T1000 (cell line): ENCODE results near the gene XPC.

Source experiments
- DNase-seq: peaks from one replicate; lab custom pipeline; 2025; ENCODE audit warnings: mixed read lengths; lab: John Stamatoyannopoulos, UW

XPC gene

DNA sequence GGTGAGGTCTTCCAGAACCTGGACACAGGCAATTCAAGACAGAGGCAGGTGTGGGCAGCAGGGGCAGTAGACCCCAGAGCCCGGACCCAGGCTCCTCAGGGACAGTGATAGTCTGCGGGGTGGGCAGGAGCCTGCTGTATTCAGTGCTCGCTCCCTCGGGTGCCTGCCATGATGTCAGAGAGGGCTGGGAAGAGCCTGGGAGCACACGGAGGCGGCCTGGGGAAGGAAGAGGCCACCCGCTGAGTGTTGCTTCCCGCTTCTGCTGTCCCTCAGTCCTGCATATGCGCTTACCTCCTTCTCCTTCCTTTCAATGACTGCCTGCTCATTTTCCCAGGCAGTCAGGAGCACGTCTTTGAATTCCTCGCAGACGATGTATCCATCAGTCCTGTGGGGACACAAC is 30.8 kb downstream of the XPC start:
- no peak for DNase-seq

- no peak for DNase-seq
These were observed 31.4 kb downstream of the XPC start for GRCh38 chr3:14147066-14147435.

DNA sequence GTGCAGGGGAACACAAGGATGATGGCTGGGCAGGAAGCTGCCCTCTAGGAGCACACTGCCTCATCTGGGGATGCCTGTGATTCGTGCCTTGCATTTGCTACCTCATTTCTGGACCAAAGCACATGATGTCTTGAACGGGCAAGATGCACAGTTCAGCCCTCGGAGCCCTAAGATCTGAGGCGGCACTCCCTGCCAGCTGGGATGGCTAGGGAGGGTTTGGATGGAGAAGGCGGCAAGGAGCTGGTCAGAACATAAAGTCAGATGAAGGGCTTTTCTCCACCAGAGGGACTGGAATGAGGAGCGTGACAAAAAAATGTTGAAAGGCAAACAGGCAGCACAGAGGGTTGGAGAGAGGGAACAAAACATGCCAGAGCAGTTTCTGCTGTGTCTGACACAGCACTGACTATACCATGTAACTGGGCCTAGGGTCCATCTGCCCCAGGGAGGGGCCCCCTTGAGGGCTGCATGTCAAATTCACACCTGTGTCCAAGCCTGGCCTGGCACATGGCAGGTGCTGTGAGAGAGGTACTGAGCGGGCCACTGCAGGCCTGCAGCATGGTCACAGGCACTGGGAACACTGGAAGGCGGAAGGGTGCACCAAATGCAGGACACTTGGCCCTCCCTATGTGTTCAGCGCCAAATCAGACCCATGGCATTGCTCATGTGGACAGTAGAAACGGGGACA is 31.9 kb downstream of the XPC start:
- DNase-seq: no peak

- DNase-seq: no peak
These were observed 32.6 kb downstream of the XPC start for GRCh38 chr3:14145670-14146380.

GRCh38 chr3:14145236-14145635 is 33.2 kb downstream of the XPC start:
- no peak for DNase-seq

DNA sequence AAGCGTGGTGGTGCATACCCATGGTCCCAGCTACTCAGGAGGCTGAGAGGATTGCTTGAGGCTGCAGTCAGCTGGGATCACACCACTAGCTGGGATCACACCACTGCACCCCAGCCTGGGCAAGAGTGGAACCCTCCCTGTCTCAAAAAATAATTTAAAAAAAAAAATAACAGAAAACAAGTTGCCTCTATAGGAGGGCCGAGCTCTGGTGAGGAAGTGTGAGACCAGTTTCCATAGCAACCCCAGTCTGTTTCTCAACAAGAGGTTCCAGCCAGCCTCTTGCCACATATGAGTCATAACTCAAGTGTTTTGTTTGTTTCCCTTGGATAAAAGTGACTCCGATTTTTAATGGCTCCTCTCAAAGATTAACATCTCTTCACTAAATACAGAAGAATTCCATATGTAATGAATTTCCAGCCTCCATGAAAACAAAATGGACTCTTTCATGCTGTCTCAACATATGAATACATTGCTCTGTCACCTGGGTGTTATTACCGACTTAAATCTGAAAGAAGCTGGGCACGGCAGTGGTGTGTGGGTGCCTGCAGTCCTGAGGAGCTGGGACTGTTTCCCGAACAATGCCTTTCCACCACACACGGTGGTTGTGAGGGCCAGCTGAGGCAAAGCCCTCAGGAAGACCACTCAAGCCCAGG is 33.9 kb downstream of the XPC start:
- peak; percentile 76 for DNase-seq

DNA sequence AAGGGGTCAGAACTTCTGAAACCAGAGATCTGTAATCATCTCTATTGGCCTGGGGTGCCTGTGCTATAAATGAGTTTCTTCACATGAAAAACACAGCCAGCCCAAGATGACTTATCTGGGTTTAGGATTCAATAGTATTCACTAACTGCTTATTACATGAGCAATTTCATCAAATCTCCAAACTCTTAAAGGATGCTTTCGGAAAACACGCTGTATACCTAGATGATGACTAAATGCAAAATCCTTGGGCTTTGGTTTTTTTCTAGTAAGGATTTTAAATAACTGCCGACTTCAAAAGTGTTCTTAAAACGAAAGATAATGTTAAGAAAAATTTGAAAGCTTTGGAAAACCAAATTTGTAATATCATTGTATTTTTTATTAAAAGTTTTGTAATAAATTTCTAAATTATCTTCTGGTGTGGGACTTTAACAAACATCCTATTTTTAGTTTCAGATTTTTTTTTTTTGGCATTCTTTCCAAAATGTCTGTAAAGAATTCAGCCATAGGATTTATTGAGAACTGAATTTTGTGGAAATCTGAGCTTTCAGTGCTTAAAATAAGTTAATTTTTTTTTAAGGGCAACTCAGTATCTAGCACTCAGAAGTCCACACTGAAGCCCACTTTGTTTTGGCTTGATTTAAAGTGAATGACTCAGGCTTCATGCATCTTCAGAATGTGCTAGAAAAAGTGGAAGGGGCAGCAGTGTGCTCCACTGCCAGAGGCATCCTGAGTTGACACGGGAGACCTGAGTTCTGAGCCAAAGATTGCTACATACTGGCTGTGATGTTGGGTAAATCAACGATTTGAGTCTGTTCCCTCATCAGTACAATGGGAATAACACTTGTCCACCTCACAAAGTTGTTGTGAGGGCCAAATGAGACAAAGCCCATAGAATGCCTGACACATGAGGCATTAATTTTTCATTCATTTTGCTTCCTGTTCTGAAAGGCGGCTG is 34.9 kb downstream of the XPC start:
- peak; percentile 56 for DNase-seq

- DNase-seq: no peak
These were observed 35.7 kb downstream of the XPC start for GRCh38 chr3:14142567-14143270.

DNA sequence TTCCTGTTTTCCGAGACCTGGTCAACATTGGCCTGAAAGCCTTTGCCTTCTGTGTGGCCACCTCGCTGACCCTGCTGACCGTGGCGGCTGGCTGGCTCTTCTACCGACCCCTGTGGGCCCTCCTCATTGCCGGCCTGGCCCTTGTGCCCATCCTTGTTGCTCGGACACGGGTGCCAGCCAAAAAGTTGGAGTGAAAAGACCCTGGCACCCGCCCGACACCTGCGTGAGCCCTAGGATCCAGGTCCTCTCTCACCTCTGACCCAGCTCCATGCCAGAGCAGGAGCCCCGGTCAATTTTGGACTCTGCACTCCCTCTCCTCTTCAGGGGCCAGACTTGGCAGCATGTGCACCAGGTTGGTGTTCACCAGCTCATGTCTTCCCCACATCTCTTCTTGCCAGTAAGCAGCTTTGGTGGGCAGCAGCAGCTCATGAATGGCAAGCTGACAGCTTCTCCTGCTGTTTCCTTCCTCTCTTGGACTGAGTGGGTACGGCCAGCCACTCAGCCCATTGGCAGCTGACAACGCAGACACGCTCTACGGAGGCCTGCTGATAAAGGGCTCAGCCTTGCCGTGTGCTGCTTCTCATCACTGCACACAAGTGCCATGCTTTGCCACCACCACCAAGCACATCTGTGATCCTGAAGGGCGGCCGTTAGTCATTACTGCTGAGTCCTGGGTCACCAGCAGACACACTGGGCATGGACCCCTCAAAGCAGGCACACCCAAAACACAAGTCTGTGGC is 36.6 kb downstream of the XPC start:
- DNase-seq: no peak

GRCh38 chr3:14141144-14141543 is 37.3 kb downstream of the XPC start:
- no peak for DNase-seq

DNA sequence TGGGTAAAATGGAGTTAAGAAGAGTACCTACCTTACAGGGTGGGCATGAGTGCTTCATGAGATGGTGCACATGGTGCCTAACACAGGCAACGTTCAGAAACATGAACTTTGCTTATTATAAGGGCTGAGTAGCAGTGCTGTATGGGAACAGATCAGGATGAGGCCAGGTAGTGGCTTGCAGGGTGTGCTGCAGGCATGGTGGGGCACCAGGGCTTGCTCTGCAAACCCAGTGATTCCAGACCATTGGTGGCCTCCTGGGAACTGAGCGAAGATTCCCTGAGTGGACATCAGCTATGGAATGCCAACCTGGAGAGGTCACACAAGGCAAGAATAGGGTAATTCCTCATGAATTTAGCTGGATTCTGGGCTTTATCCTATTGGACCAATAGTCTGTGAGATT is 37.7 kb downstream of the XPC start:
- no peak for DNase-seq

DNA sequence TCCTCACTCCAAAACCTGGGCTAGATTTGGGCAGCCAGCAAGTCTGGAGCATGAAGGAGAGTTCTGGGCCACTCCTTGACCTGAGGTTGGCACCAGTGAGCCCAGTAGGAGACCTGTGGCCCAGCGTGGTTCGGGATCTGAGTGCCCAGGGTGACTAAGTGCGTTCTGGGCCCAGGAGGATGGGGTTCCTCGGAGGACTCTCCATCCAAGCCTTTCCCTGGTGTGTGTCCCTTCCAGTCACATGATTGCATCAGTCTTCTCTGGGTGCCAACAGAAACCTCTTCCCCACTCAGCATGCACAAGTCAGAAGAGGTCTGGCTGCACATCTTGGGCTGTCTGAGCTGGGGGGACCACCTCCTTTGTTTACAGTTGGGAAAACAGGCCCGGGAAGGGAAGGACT is 38.6 kb downstream of the XPC start:
- no peak for DNase-seq

DNA sequence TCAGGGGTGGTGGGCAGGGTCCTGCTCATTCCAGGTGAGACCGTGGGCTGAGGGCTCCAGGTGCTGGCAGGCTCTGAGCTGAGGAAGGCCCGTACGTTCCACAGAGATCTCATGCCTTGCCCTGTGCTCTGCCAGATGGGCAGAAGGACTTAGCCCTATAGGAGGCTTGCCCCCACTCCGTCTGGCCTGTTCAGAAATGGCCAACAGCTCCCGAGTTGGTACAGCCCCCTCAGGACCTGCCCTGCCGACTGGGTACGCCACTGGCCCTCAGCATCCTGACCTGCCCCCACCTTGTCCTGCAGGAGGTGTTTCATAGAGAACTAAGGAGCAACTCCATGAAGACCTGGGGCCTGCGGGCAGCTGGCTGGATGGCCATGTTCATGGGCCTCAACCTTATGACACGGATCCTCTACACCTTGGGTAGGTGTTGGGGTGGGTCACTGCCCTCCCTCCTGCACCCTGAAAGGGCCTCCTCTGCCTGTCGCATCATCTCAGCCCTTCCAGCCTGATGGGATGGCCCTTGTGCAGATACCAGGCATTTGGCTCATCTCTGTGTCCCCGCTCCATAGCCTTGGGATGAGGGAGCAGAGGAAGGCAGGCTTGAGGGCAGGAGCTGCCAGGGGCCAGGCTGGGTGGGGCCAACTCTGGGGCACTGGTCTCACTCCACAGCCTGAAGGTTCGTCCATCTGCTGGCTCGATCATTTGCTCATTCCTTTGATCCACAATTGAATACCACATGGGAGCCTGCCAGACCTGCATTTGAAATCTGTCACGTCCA is 39.3 kb downstream of the XPC start:
- no peak for DNase-seq

- no peak for DNase-seq
These were observed 40.1 kb downstream of the XPC start for GRCh38 chr3:14138109-14138877.

GRCh38 chr3:14137445-14137844 is 41.0 kb downstream of the XPC start:
- no peak for DNase-seq

DNA sequence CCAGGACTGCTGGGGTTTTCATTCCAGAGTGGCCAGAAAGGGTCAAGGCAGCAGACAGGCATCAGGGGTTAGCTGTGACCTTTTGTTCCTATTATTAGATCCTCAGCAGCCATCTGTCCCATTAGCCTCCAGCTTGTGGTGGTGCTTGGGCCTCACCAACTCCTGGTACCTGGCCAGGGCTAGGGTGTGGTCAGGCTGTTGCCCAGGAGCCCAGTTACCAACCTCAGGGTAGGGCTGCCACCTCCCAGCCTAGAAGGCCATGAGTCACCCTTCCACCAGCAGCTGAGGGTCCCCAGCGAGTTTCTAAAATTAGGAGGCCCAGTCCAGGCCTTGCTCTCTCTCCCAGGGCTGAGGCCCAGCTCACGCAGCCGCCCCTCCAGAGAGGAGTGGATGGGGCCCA is 41.4 kb downstream of the XPC start:
- DNase-seq: no peak

DNA sequence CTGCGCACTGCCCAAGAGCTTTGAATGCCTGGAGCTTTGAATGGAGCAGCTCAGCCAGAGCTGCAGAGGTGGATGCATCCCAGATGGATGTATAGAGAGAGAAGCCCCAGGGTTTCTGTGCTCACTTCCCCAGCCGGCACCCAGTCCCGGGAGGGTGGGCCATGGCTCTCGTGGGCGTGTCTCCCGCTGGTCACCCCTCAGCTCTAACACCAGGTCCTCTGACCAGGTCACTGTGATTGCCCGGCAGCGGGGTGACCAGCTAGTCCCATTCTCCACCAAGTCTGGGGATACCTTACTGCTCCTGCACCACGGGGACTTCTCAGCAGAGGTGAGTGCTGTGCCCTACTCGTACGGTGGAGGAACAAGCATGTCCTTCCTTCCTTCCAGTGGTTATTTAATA is 42.8 kb downstream of the XPC start:
- no peak for DNase-seq

GRCh38 chr3:14134291-14134690 is 44.1 kb downstream of the XPC start:
- no peak for DNase-seq

DNA sequence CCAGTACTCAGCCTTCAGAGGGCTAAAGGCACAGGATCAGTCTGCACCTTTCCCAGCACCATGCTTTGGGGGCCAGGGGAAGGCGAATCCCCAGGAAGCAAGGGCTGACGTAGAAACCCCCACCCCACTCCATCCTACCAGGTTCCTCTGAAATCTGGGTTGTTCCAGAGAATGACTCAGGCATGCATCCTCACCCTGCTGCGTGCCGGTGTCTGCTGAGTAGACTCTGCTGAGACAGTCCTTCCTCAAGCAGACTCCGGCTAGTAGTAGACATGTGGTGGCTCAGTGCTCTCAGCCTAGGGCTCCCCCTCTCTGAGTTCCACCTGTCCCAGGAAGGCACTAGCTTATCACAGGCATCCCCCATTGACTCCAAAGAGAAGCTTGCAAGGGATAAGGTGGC is 44.5 kb downstream of the XPC start:
- no peak for DNase-seq
